ENCODE measurements around the gene SUPT4H1. TPM values are rescaled to one million over a fixed set of nuclear protein-coding genes. Genes with fewer than 3 reads are reported as not detected.
A peak's percentile ranks its signal among the peaks of the same experiment; 100 is the strongest.

SUPT4H1 gene
- total and polyA plus RNA-seq, 9 of the 15 experiments (the other 6 are each of a cell fraction or from before 2014, with no cell fraction given) = 62.1 to 320 (median 117) TPM

GRCh38 chr17:58329035-58329809 lies 22.8 kb downstream of the SUPT4H1 start (continued):
- TF ChIP-seq AFF4 (CRISPR knock-in tag; IDR thresholded peaks at IDR 0.05) = peak; percentile 20; the same call in 1 of the 2 replicates
- TF ChIP-seq FOXJ3 (CRISPR knock-in tag; IDR thresholded peaks at IDR 0.05) = no peak
- TF ChIP-seq ZNF76 (CRISPR knock-in tag; IDR thresholded peaks at IDR 0.05; ENCODE audit: borderline replicate concordance) = no peak
- TF ChIP-seq PRPF4 (IDR thresholded peaks at IDR 0.05; ENCODE audit: insufficient read depth, low read depth, low read length, poor library complexity, severe bottlenecking) = no peak
- peak; percentile 70 for TF ChIP-seq ZNF695 (CRISPR knock-in tag; IDR thresholded peaks at IDR 0.05)
- no peak for TF ChIP-seq ADNP (tag; IDR thresholded peaks at IDR 0.05)
- peak; percentile 87 for TF ChIP-seq OTX1 (CRISPR knock-in tag; IDR thresholded peaks at IDR 0.05)
- no peak for TF ChIP-seq ZEB2 (IDR thresholded peaks at IDR 0.05)
- TF ChIP-seq ZNF197 (CRISPR knock-in tag; IDR thresholded peaks at IDR 0.05; ENCODE audit: low read depth) = no peak
- no peak for TF ChIP-seq ZNF277 (CRISPR knock-in tag; IDR thresholded peaks at IDR 0.05; ENCODE audit: borderline replicate concordance)
- peak; percentile 96; the same call in 1 of the 2 replicates for TF ChIP-seq ZNF263 (CRISPR knock-in tag; IDR thresholded peaks at IDR 0.05; ENCODE audit: borderline replicate concordance)
- TF ChIP-seq CBFA2T2 (conservative IDR thresholded peaks at IDR 0.05) = peak; percentile 45
- peak; percentile 6; the same call in 1 of the 2 replicates for TF ChIP-seq TAL1 (IDR thresholded peaks at IDR 0.05)
- peak; percentile 19 to 94; a peak in 1 of 4 replicates for TF ChIP-seq SIN3A (IDR thresholded peaks at IDR 0.05; ENCODE audit: borderline replicate concordance in 2 of 2, control insufficient read depth in 1 of 2, low read depth in 2 of 2, low read length in 2 of 2)
- no peak for TF ChIP-seq MIER1 (IDR thresholded peaks at IDR 0.05; ENCODE audit: low read depth)
- no peak for TF ChIP-seq ZNF140 (CRISPR knock-in tag; IDR thresholded peaks at IDR 0.05)
- no peak for TF ChIP-seq ZNF609 (CRISPR knock-in tag; IDR thresholded peaks at IDR 0.05; ENCODE audit: borderline replicate concordance)
- peak; percentile 81 for TF ChIP-seq ZNF586 (CRISPR knock-in tag; conservative IDR thresholded peaks at IDR 0.05)
